Measurements from ENCODE around the gene CACNA1D.
"Not testable (repeated sequence)": the region's sequence is repeated elsewhere in the genome, so short reads cannot be mapped to it uniquely, and the experiment has no call there.

The CACNA1D gene

GRCh38 chr3:53616971-53617892, 122.8 kb downstream of the CACNA1D start:
- no peak for DNase-seq (ENCODE audit: low spot score)

- DNase-seq (ENCODE audit: low spot score): no peak
Measured at GRCh38 chr3:53617893-53618523, 123.6 kb downstream of the CACNA1D start.

- no peak for DNase-seq (ENCODE audit: low spot score)
Measured at GRCh38 chr3:53618524-53618906, 124.1 kb downstream of the CACNA1D start.

- no peak for DNase-seq (ENCODE audit: low spot score)
Measured at GRCh38 chr3:53618936-53619335, 124.5 kb downstream of the CACNA1D start.

GRCh38 chr3:53624061-53624857, 129.8 kb downstream of the CACNA1D start:
- no peak for DNase-seq (ENCODE audit: low spot score)

- no peak for DNase-seq (ENCODE audit: low spot score)
Measured at GRCh38 chr3:53626876-53627275, 132.5 kb downstream of the CACNA1D start.

- DNase-seq (ENCODE audit: low spot score): no peak
Measured at GRCh38 chr3:53628536-53629401, 134.4 kb downstream of the CACNA1D start.

- no peak for DNase-seq (ENCODE audit: low spot score)
Measured at GRCh38 chr3:53629402-53629723, 135.0 kb downstream of the CACNA1D start.

- no peak for DNase-seq (ENCODE audit: low spot score)
Measured at GRCh38 chr3:53630547-53630946, 136.1 kb downstream of the CACNA1D start.

- no peak for DNase-seq (ENCODE audit: low spot score)
Measured at GRCh38 chr3:53633197-53633787, 138.9 kb downstream of the CACNA1D start.

GRCh38 chr3:53635041-53635440, 140.6 kb downstream of the CACNA1D start:
- DNase-seq (ENCODE audit: low spot score): no peak

GRCh38 chr3:53638806-53639205, 144.4 kb downstream of the CACNA1D start:
- DNase-seq (ENCODE audit: low spot score): not testable (repeated sequence)

- no peak for DNase-seq (ENCODE audit: low spot score)
Measured at GRCh38 chr3:53641397-53641796, 147.0 kb downstream of the CACNA1D start.

GRCh38 chr3:53642211-53642610, 147.8 kb downstream of the CACNA1D start:
- no peak for DNase-seq (ENCODE audit: low spot score)

- no peak for DNase-seq (ENCODE audit: low spot score)
Measured at GRCh38 chr3:53643757-53644156, 149.3 kb downstream of the CACNA1D start.

- DNase-seq (ENCODE audit: low spot score): no peak
Measured at GRCh38 chr3:53645754-53646153, 151.3 kb downstream of the CACNA1D start.

GRCh38 chr3:53646723-53647122, 152.3 kb downstream of the CACNA1D start:
- no peak for DNase-seq (ENCODE audit: low spot score)

- DNase-seq (ENCODE audit: low spot score): no peak
Measured at GRCh38 chr3:53649816-53650215, 155.4 kb downstream of the CACNA1D start.

- DNase-seq (ENCODE audit: low spot score): no peak
Measured at GRCh38 chr3:53650424-53650823, 156.0 kb downstream of the CACNA1D start.

GRCh38 chr3:53650928-53651661, 156.7 kb downstream of the CACNA1D start:
- no peak for DNase-seq (ENCODE audit: low spot score)

- no peak for DNase-seq (ENCODE audit: low spot score)
Measured at GRCh38 chr3:53651927-53652326, 157.5 kb downstream of the CACNA1D start.
